Fibroblast of pulmonary artery (primary cell): ENCODE data around the gene DTYMK.

Experiments
- DNase-seq: peaks from one replicate; pipeline ENCODE4 v3.0.0-alpha.2; 2010; ENCODE audit warnings: low read depth
- H3K4me3 ChIP-seq: replicated peaks from 2 replicates; pipeline ENCODE4 v1.5.1; 2011; ENCODE audit warnings: low read depth, mild to moderate bottlenecking, control low read depth, low read length, moderate library complexity
- TF ChIP-seq, protein P1 (sequence below): IDR thresholded peaks from 2 replicates; pipeline ENCODE4 v1.5.1; 2011; ENCODE audit warnings: mild to moderate bottlenecking, control low read depth, low read length, inconsistent platforms; ENCODE audit errors: missing control alignments

The DTYMK gene

DNA sequence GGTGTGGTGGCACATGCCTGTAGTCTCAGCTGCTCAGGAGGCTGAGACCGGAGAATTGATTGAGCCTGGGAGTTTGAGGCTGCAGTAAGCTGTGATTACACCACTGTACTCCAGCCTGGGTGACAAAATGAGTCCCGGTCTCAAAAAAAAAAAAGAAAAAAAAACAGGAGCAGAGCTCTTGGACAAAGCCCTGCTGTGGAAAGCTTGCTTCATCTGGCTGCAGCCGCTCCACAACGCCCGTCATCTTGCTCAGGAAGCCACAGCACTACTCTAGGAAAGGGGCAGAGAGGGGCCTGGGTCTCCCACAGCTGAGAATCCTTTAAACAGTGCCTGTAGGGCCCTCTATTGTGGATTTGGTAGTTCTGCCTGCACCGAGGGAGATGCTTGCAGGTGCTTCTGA is 38.2 kb downstream of the DTYMK start:
- TF ChIP-seq, protein P1, sequence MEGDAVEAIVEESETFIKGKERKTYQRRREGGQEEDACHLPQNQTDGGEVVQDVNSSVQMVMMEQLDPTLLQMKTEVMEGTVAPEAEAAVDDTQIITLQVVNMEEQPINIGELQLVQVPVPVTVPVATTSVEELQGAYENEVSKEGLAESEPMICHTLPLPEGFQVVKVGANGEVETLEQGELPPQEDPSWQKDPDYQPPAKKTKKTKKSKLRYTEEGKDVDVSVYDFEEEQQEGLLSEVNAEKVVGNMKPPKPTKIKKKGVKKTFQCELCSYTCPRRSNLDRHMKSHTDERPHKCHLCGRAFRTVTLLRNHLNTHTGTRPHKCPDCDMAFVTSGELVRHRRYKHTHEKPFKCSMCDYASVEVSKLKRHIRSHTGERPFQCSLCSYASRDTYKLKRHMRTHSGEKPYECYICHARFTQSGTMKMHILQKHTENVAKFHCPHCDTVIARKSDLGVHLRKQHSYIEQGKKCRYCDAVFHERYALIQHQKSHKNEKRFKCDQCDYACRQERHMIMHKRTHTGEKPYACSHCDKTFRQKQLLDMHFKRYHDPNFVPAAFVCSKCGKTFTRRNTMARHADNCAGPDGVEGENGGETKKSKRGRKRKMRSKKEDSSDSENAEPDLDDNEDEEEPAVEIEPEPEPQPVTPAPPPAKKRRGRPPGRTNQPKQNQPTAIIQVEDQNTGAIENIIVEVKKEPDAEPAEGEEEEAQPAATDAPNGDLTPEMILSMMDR, result no peak
- no peak overlapping the region for H3K4me3 ChIP-seq
- no peak for DNase-seq

DNA sequence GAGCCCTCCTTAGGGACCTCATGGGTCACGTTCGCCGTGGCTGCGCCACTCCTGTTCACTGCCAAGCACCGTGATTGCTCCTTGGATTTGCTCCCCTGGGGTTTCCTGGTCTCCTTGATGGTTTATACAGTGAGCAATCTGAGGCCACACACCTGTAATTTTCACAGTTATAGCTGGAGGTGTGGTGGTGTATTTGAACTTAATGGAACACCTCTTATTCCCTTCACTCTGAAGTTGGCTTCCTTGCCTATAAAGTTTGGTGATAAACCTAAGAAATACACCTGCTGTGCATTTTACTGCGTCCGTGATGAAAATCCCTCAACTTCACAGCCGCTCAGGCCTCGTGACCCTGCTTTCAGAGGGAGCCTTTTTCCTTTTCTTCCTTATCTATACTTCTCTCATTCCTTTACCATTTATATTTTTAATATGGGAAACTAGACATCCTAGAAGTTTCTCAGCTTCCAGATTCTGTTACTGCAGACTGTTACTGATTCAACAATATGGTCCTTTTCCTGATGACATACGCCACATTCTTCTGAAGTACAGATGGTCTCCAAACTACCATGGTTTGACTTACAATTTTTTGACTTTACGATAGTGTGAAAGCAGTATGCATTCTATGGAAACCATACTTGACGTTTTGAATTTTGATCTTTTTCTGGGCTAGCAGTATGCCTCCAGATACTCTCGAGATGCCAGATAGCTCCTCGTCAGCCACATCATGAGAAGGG is 40.5 kb downstream of the DTYMK start:
- TF ChIP-seq, protein P1, result no peak
- H3K4me3 ChIP-seq, result no peak overlapping the region
- DNase-seq, result no peak

DNA sequence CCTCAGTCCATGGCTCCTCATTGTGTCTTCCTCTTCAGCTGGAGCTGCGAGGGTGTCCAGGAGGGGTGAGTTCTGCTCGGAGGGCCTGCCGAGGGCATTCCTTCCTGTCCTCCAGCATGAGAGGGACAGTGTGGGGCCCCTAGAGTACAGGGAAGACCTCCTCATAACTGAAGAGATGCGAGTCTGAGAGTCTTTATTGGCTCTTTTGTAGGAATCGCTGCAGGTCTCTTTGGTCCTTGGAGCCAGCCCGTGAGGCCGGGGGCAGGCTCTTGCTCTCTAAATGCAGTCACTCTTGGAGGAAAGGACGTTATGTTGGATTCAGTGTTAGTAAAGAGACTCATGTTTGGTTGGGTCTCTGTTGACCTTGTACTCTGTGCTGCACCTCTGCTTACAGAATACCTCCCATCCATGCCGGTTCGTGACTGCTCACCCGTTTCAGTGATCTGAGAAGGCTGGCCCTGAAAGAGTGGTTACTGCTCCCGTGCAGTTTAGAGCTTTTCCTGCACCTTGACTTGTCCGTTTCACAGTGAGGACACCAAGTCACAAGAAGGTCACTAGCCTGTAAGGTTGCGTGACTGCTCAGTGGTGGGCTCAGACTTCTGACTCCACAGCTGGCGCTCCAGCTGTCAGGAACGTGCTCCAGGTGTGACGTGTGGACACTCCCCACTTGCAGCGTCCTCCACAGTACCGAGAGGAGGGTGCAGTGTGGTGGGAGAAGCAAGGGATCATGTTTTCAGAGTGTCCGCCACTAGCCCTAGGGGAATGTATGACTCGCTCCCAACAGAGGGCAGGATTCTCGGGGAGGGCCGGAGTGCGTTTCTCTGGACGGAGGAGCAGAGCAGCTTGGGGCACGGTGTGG is 41.3 kb downstream of the DTYMK start:
- no peak overlapping the region for H3K4me3 ChIP-seq
- no peak for DNase-seq
- TF ChIP-seq, protein P1, result no peak

DNA sequence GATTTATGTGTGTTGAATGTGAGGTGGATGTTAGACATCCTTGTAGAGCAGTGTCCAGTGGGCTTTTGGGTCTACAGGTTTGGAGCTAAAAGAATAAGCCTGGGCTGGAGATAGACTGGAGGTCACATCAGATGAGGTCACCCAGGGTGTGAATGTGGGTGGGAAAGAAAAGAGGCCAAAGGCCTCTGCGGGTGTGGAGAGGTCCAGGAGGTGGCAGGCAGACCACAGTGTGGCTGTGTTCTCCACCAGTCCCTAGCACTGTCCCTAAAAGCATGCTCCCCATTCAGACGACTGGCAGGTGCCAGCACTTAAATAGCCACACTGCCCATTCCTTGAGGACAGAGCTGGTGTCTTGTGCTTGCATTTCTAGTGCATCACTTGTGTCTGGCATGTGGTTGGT is 45.0 kb downstream of the DTYMK start:
- no peak overlapping the region for H3K4me3 ChIP-seq
- DNase-seq, result no peak
- TF ChIP-seq, protein P1, result no peak

DNA sequence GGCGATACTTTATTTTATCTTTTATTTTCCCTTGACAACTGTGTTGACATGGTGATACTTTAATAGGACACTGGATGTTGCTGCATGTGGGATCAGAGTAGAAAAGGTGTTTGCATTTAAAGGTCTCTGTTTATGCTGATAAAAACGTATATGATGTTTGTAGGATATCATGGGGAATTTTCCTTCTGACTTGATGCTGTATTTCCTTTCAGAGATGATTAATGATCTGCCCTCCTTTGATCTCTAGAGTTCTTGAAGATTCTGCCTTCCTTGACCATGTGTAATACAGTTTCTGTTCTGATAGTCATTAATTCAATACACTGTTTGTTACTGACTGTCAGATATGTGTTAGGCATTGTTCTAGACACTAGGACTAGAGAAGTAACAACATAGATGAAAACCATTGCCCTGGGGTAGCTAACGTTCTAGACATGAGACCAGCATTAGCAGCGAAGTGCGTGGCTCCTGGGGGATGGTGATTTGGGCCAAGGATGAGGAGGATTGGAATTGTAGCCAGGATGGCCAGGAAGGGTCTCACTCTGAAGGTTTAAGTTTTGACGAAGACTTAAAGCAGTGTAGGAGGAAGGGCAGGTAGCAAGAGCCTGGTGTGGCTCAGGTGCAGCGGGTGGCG is 46.3 kb downstream of the DTYMK start:
- DNase-seq, result no peak
- no peak overlapping the region for H3K4me3 ChIP-seq
- TF ChIP-seq, protein P1, result no peak

DNA sequence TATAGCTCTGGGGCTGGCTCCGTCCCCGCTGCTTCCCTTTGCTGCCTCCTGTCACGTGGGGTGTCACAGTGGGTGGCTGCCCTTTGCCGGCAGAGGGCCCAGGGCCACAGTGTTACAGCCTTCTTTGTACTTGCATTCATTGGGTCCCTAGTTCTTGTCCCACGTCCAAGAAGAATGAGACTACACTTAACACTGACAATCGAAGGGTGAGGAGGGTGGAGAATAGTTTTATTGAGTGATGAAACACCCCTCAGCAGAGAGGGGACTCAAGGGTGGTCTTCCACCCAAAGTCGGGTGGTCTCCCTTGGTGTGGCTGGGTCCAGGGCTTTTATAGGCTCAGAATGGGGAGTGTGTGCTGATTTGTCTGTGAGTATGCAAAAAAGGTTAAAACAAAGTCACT is 47.2 kb downstream of the DTYMK start:
- H3K4me3 ChIP-seq, result no peak overlapping the region
- TF ChIP-seq, protein P1, result no peak
- DNase-seq, result no peak
